ENCODE data around the gene PRR20G. TPM values are rescaled to one million over a fixed set of nuclear protein-coding genes. Genes with fewer than 3 reads are reported as not detected.
"Not testable (repeated sequence)": the region's sequence is repeated elsewhere in the genome, so short reads cannot be mapped to it uniquely, and the experiment has no call there.

PRR20G gene
- total RNA-seq, 1 experiment from 2014 or later, result not detected

DNA sequence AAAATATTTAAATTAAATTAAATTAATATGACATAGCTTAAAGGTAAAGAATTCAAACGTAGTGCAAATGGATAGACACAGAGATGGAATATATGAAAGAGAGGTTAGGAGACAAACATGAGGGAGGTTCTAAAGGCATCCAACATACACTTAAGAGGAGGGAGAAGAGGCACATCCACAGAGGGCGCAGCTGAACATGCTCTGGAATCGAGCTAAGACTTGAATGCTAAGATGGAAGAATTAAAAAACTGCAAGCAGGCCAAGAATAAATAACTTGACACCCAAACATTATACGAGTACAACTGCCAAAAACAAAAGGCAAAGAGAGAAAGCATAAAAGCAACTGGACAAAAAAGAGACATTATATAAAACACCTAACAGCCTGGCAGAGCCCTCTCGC is 9.1 kb upstream of the PRR20G start:
- no peak overlapping the region for H3K27ac Mint-ChIP-seq (ENCODE audit: unreplicated experiment)
- Histone ChIP-seq H3K4me1 (no peaks in the 10 kb centered on the region), H3K36me3 (ENCODE audit: control insufficient read depth, insufficient read depth, low read length) (no peaks in the 10 kb centered on the region), H3K27me3 (replicated peaks; ENCODE audit: control insufficient read depth, insufficient read depth, low read length) (no peaks in the 10 kb centered on the region), H3K4me3 (ENCODE audit: low read depth, low read length) (no peak overlapping the region), H3K9me3 (no peaks in the 10 kb centered on the region)
- TF ChIP-seq, protein P1, sequence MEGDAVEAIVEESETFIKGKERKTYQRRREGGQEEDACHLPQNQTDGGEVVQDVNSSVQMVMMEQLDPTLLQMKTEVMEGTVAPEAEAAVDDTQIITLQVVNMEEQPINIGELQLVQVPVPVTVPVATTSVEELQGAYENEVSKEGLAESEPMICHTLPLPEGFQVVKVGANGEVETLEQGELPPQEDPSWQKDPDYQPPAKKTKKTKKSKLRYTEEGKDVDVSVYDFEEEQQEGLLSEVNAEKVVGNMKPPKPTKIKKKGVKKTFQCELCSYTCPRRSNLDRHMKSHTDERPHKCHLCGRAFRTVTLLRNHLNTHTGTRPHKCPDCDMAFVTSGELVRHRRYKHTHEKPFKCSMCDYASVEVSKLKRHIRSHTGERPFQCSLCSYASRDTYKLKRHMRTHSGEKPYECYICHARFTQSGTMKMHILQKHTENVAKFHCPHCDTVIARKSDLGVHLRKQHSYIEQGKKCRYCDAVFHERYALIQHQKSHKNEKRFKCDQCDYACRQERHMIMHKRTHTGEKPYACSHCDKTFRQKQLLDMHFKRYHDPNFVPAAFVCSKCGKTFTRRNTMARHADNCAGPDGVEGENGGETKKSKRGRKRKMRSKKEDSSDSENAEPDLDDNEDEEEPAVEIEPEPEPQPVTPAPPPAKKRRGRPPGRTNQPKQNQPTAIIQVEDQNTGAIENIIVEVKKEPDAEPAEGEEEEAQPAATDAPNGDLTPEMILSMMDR (IDR thresholded peaks at IDR 0.05; ENCODE audit: insufficient read depth in 1 of 2, low read depth in 1 of 2, low read length in 1 of 2, severe bottlenecking in 1 of 2, unreplicated experiment in 1 of 2), result no peak
- H3K4me3 Mint-ChIP-seq (ENCODE audit: unreplicated experiment), result no peak overlapping the region
- no peaks in the 10 kb centered on the region for H3K4me1 Mint-ChIP-seq (ENCODE audit: low read depth, unreplicated experiment)
- ChIA-PET POLR2A (no interaction called here), CTCF (no interaction called here)
- no peak for DNase-seq
- no peaks in the 10 kb centered on the region for H3K36me3 Mint-ChIP-seq (ENCODE audit: insufficient read depth, unreplicated experiment)
- no peaks in the 10 kb centered on the region for H3K9me3 Mint-ChIP-seq (ENCODE audit: unreplicated experiment)
- intact Hi-C loops (cut with micrococcal nuclease; ENCODE audit: unreplicated experiment), result no loop called here
- peaks cover 22% of the 10 kb centered on the region for H3K27me3 Mint-ChIP-seq (ENCODE audit: insufficient read depth, unreplicated experiment)
- BruUV-seq (replicated peaks), result no TSS peak

DNA sequence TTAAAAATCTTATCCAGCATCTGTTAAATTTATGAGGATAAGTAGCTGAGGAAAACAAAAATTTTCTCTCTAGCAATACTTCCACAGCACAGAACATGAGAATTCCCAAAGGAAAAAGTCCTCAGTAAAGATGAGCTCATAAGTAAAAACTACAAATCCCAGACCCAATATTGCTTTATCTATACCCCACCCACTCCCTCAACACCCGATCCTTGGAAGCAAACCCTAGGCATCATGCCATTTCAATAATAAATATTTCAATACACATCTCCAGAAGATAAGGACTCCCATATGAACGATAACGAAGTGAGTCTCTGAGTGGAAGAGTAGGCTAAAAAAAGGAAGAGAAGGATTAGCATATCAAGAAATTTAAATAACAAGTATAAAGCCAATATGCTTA is 8.3 kb upstream of the PRR20G start:
- no peak overlapping the region for H3K27ac Mint-ChIP-seq (ENCODE audit: unreplicated experiment)

DNA sequence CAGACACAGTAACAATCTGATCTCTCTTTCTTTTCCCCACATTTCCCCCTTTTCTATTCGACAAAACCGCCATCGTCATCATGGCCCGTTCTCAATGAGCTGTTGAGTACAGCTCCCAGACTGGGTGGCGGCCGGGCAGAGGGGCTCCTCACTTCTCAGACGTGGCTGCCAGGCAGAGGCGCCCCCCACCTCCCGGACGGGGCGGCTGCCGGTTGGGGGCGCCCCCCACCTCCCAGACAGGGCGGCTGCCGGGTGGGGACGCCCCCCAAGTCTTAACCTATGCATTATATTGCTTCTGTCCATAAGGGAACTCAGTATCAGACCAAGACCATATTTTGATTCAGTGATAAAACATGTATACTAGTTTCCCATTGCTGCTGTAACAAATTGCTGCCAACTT is 5.8 kb upstream of the PRR20G start:
- H3K9me3 ChIP-seq; CTCF ChIA-PET; BruUV-seq (replicated peaks); DNase-seq; POLR2A ChIA-PET; H3K4me1 ChIP-seq; H3K4me3 Mint-ChIP-seq (ENCODE audit: unreplicated experiment); H3K4me3 ChIP-seq (ENCODE audit: low read depth, low read length); H3K36me3 Mint-ChIP-seq (ENCODE audit: insufficient read depth, unreplicated experiment); intact Hi-C loops (cut with micrococcal nuclease; ENCODE audit: unreplicated experiment); H3K4me1 Mint-ChIP-seq (ENCODE audit: low read depth, unreplicated experiment); H3K27me3 ChIP-seq (replicated peaks; ENCODE audit: control insufficient read depth, insufficient read depth, low read length); H3K9me3 Mint-ChIP-seq (ENCODE audit: unreplicated experiment); H3K27ac Mint-ChIP-seq (ENCODE audit: unreplicated experiment); H3K36me3 ChIP-seq (ENCODE audit: control insufficient read depth, insufficient read depth, low read length): not testable (repeated sequence)
- H3K27me3 Mint-ChIP-seq (ENCODE audit: insufficient read depth, unreplicated experiment), result peaks cover 18% of the 10 kb centered on the region

More for the DNA sequence above, 8.3 kb upstream of the PRR20G start:
- Histone ChIP-seq H3K27me3 (replicated peaks; ENCODE audit: control insufficient read depth, insufficient read depth, low read length) (no peaks in the 10 kb centered on the region), H3K9me3 (no peaks in the 10 kb centered on the region), H3K4me3 (ENCODE audit: low read depth, low read length) (no peak overlapping the region), H3K36me3 (ENCODE audit: control insufficient read depth, insufficient read depth, low read length) (no peaks in the 10 kb centered on the region), H3K4me1 (no peaks in the 10 kb centered on the region)
- ChIA-PET CTCF (no interaction called here), POLR2A (no interaction called here)
- TF ChIP-seq, protein P1 (IDR thresholded peaks at IDR 0.05; ENCODE audit: insufficient read depth in 1 of 2, low read depth in 1 of 2, low read length in 1 of 2, severe bottlenecking in 1 of 2, unreplicated experiment in 1 of 2), result no peak
- H3K36me3 Mint-ChIP-seq (ENCODE audit: insufficient read depth, unreplicated experiment), result no peaks in the 10 kb centered on the region
- H3K9me3 Mint-ChIP-seq (ENCODE audit: unreplicated experiment), result no peaks in the 10 kb centered on the region
- DNase-seq, result no peak
- no peak overlapping the region for H3K4me3 Mint-ChIP-seq (ENCODE audit: unreplicated experiment)
- peaks cover 18% of the 10 kb centered on the region for H3K27me3 Mint-ChIP-seq (ENCODE audit: insufficient read depth, unreplicated experiment)
- no TSS peak for BruUV-seq (replicated peaks)
- intact Hi-C loops (cut with micrococcal nuclease; ENCODE audit: unreplicated experiment), result no loop called here
- no peaks in the 10 kb centered on the region for H3K4me1 Mint-ChIP-seq (ENCODE audit: low read depth, unreplicated experiment)

DNA sequence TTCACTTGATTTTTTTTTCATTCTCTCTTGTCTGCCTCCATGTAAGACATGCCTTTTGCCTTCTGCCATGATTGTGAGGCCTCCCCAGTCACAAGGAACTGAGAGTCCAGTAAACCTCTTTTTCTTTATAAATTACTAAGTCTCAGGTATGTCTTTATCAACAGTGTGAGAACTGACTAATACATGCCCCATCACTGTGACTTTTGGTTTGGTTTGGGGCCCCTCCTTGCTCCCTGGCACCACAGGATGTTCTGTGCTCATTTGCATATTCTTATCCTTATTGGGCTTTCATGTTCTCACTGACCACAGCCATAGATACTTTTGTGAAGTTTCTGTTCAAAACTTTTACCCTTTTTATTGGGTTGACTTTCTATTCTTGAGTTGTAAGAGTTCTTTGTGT is 3.8 kb upstream of the PRR20G start:
- H3K36me3 Mint-ChIP-seq (ENCODE audit: insufficient read depth, unreplicated experiment), result no peaks in the 10 kb centered on the region
- no TSS peak for BruUV-seq (replicated peaks)
- ChIA-PET CTCF (no interaction called here), POLR2A (no interaction called here)
- Histone ChIP-seq H3K36me3 (ENCODE audit: control insufficient read depth, insufficient read depth, low read length) (no peaks in the 10 kb centered on the region), H3K4me3 (ENCODE audit: low read depth, low read length) (no peak overlapping the region), H3K27me3 (replicated peaks; ENCODE audit: control insufficient read depth, insufficient read depth, low read length) (no peaks in the 10 kb centered on the region), H3K9me3 (no peaks in the 10 kb centered on the region), H3K4me1 (no peaks in the 10 kb centered on the region)
- TF ChIP-seq, protein P1 (IDR thresholded peaks at IDR 0.05; ENCODE audit: insufficient read depth in 1 of 2, low read depth in 1 of 2, low read length in 1 of 2, severe bottlenecking in 1 of 2, unreplicated experiment in 1 of 2), result no peak
- peaks cover 14% of the 10 kb centered on the region for H3K9me3 Mint-ChIP-seq (ENCODE audit: unreplicated experiment)
- no peak overlapping the region for H3K27ac Mint-ChIP-seq (ENCODE audit: unreplicated experiment)
- no peak overlapping the region for H3K4me3 Mint-ChIP-seq (ENCODE audit: unreplicated experiment)
- no peaks in the 10 kb centered on the region for H3K4me1 Mint-ChIP-seq (ENCODE audit: low read depth, unreplicated experiment)
- intact Hi-C loops (cut with micrococcal nuclease; ENCODE audit: unreplicated experiment), result no loop called here
- DNase-seq, result no peak
- H3K27me3 Mint-ChIP-seq (ENCODE audit: insufficient read depth, unreplicated experiment), result peaks cover 7% of the 10 kb centered on the region

Data from Caco-2 (cell line).